DOHH2 (cell line): Measurements from ENCODE around the gene DMP1.

Experiments used
- H3F3A ChIP-seq: fragments of 200-600 bp; sonication (generic), shearing (Covaris generic); 2 replicates; pipeline ENCODE4 v1.6.0; 2016; ENCODE audit warnings: antibody characterized with exemption, mild to moderate bottlenecking; ENCODE audit not compliant: control insufficient read depth, insufficient read depth
- H3K27ac ChIP-seq: fragments of 200-600 bp; sonication (generic); 2 replicates; pipeline ENCODE4 v1.5.1; 2014; ENCODE audit warnings: low read depth, mild to moderate bottlenecking, low read length, moderate library complexity
- H3K27me3 ChIP-seq: fragments of 200-600 bp; sonication (generic); 2 replicates; pipeline ENCODE4 v1.6.1; 2014; ENCODE audit warnings: mild to moderate bottlenecking, low read length, mixed read lengths; ENCODE audit not compliant: control insufficient read depth
- H3K36me3 ChIP-seq: fragments of 200-600 bp; sonication (generic); 2 replicates; pipeline ENCODE4 v1.6.1; 2014; ENCODE audit warnings: mild to moderate bottlenecking, low read length, moderate library complexity, mixed read lengths; ENCODE audit not compliant: control insufficient read depth
- H3K4me1 ChIP-seq: fragments of 200-600 bp; sonication (generic); 2 replicates; pipeline ENCODE4 v1.6.1; 2014; ENCODE audit warnings: mild to moderate bottlenecking, low read length, mixed read lengths; ENCODE audit not compliant: control insufficient read depth
- H3K4me2 ChIP-seq: fragments of 200-600 bp; sonication (generic); 2 replicates; pipeline ENCODE4 v1.6.0; 2014; ENCODE audit warnings: mild to moderate bottlenecking, low read length, moderate library complexity
- H3K4me3 ChIP-seq: fragments of 200-600 bp; sonication (generic); 2 replicates; pipeline ENCODE4 v1.5.1; 2014; ENCODE audit warnings: mild to moderate bottlenecking, low read length, mixed read lengths
- H3K79me2 ChIP-seq: fragments of 200-600 bp; sonication (generic); 2 replicates; pipeline ENCODE4 v1.6.1; 2014; ENCODE audit warnings: mild to moderate bottlenecking, low read length, mixed read lengths; ENCODE audit not compliant: control insufficient read depth
- H3K9me2 ChIP-seq: fragments of 200-600 bp; sonication (generic); replicated peaks from 2 replicates; pipeline ENCODE4 v1.6.1; 2014; ENCODE audit warnings: mild to moderate bottlenecking, low read length, mixed read lengths; ENCODE audit not compliant: control insufficient read depth
- H3K9me3 ChIP-seq: fragments of 200-600 bp; sonication (generic); 2 replicates; pipeline ENCODE4 v1.6.1; 2014; ENCODE audit warnings: antibody characterized with exemption, low read length, mixed read lengths; ENCODE audit not compliant: control insufficient read depth, insufficient read depth
- H4K20me1 ChIP-seq: fragments of 200-600 bp; sonication (generic); 2 replicates; pipeline ENCODE4 v1.6.0; 2014; ENCODE audit warnings: low read depth, mild to moderate bottlenecking, antibody characterized with exemption, low read length, moderate library complexity; ENCODE audit not compliant: control insufficient read depth, insufficient read depth
- CTCF ChIP-seq: fragments of 200-600 bp; sonication (generic); IDR thresholded peaks from one replicate; pipeline ENCODE4 v1.5.1; 2014; ENCODE audit warnings: antibody characterized with exemption, mild to moderate bottlenecking, low read depth, low read length; ENCODE audit not compliant: poor library complexity, severe bottlenecking
- EZH2phosphoT487 ChIP-seq: fragments of 200-600 bp; sonication (generic); IDR thresholded peaks from 2 replicates; pipeline ENCODE4 v1.6.1; 2017; ENCODE audit warnings: borderline replicate concordance, mild to moderate bottlenecking, antibody characterized with exemption, low read length, moderate library complexity, mixed read lengths

The DMP1 gene

GRCh38 chr4:87633243-87633642 is 16.8 kb upstream of the DMP1 start:
- H3K36me3 ChIP-seq, result no peaks in the 10 kb centered on the region
- no peaks in the 10 kb centered on the region for H3K79me2 ChIP-seq
- no peaks in the 10 kb centered on the region for H3F3A ChIP-seq
- H3K9me3 ChIP-seq, result no peaks in the 10 kb centered on the region
- no peaks in the 10 kb centered on the region for H4K20me1 ChIP-seq
- no peak overlapping the region for H3K4me3 ChIP-seq
- TF ChIP-seq EZH2phosphoT487 (no peak), CTCF (no peak)
- H3K4me2 ChIP-seq, result no peak overlapping the region
- H3K9me2 ChIP-seq, result no peaks in the 10 kb centered on the region
- no peak overlapping the region for H3K27ac ChIP-seq
- H3K27me3 ChIP-seq, result no peaks in the 10 kb centered on the region
- H3K4me1 ChIP-seq, result no peaks in the 10 kb centered on the region

- no peaks in the 10 kb centered on the region for H3K9me2 ChIP-seq
- no peaks in the 10 kb centered on the region for H3K79me2 ChIP-seq
- H3K4me2 ChIP-seq, result no peak overlapping the region
- H3K4me3 ChIP-seq, result no peak overlapping the region
- no peak for TF ChIP-seq EZH2phosphoT487
- no peak overlapping the region for H3K27ac ChIP-seq
- no peaks in the 10 kb centered on the region for H3K9me3 ChIP-seq
- no peaks in the 10 kb centered on the region for H3K36me3 ChIP-seq
- no peaks in the 10 kb centered on the region for H3F3A ChIP-seq
- H3K4me1 ChIP-seq, result no peaks in the 10 kb centered on the region
- H4K20me1 ChIP-seq, result no peaks in the 10 kb centered on the region
- no peaks in the 10 kb centered on the region for H3K27me3 ChIP-seq
These were observed 5.8 kb upstream of the DMP1 start for GRCh38 chr4:87644286-87644685.

- no peak overlapping the region for H3K4me2 ChIP-seq
These were observed 858 bp downstream of the DMP1 start for GRCh38 chr4:87650938-87651337.

GRCh38 chr4:87651941-87652340 is 1.9 kb downstream of the DMP1 start:
- no peak overlapping the region for H3K27ac ChIP-seq
- H4K20me1 ChIP-seq, result no peaks in the 10 kb centered on the region
- H3K36me3 ChIP-seq, result no peaks in the 10 kb centered on the region
- H3K79me2 ChIP-seq, result no peaks in the 10 kb centered on the region
- no peaks in the 10 kb centered on the region for H3K9me3 ChIP-seq
- no peaks in the 10 kb centered on the region for H3K9me2 ChIP-seq
- no peak overlapping the region for H3K4me2 ChIP-seq
- no peaks in the 10 kb centered on the region for H3F3A ChIP-seq
- H3K4me3 ChIP-seq, result no peak overlapping the region
- no peaks in the 10 kb centered on the region for H3K27me3 ChIP-seq
- no peaks in the 10 kb centered on the region for H3K4me1 ChIP-seq
- no peak for TF ChIP-seq CTCF
- TF ChIP-seq EZH2phosphoT487, result no peak

More at GRCh38 chr4:87650938-87651337, 858 bp downstream of the DMP1 start:
- no peaks in the 10 kb centered on the region for H3K9me2 ChIP-seq
- no peaks in the 10 kb centered on the region for H4K20me1 ChIP-seq
- no peaks in the 10 kb centered on the region for H3K9me3 ChIP-seq
- no peak for TF ChIP-seq EZH2phosphoT487
- H3K4me3 ChIP-seq, result no peak overlapping the region
- no peaks in the 10 kb centered on the region for H3K79me2 ChIP-seq
- H3F3A ChIP-seq, result no peaks in the 10 kb centered on the region
- H3K4me1 ChIP-seq, result no peaks in the 10 kb centered on the region
- H3K27me3 ChIP-seq, result no peaks in the 10 kb centered on the region
- H3K27ac ChIP-seq, result no peak overlapping the region
- no peaks in the 10 kb centered on the region for H3K36me3 ChIP-seq
